Measurements from ENCODE around the gene ETFA.
A peak's percentile ranks its signal among the peaks of the same experiment; 100 is the strongest.
"Not testable (repeated sequence)": the region's sequence is repeated elsewhere in the genome, so short reads cannot be mapped to it uniquely, and the experiment has no call there.

ETFA gene

GRCh38 chr15:76324066-76324465 lies 12.8 kb upstream of the ETFA start:
- Histone ChIP-seq H3K4me1 (ENCODE audit: control insufficient read depth, insufficient read depth, low read length, poor library complexity, severe bottlenecking) (no peaks in the 10 kb centered on the region), H3K27me3 (replicated peaks; ENCODE audit: control insufficient read depth, insufficient read depth, low read length, poor library complexity, severe bottlenecking) (peaks cover 11% of the 10 kb centered on the region), H3K9me3 (ENCODE audit: control insufficient read depth, low read length) (no peaks in the 10 kb centered on the region), H3K4me3 (ENCODE audit: insufficient read depth, low read depth, low read length, poor library complexity, severe bottlenecking) (no peak overlapping the region), H3K36me3 (ENCODE audit: control insufficient read depth, insufficient read depth, low read length) (no peaks in the 10 kb centered on the region), H3K27ac (ENCODE audit: insufficient read depth, low read length, poor library complexity, severe bottlenecking) (no peak overlapping the region)
- no peak for DNase-seq

- DNase-seq = no peak
- H3K4me1 ChIP-seq (ENCODE audit: control insufficient read depth, insufficient read depth, low read length, poor library complexity, severe bottlenecking) = no peaks in the 10 kb centered on the region
- no peaks in the 10 kb centered on the region for H3K36me3 ChIP-seq (ENCODE audit: control insufficient read depth, insufficient read depth, low read length)
- peaks cover 11% of the 10 kb centered on the region for H3K27me3 ChIP-seq (replicated peaks; ENCODE audit: control insufficient read depth, insufficient read depth, low read length, poor library complexity, severe bottlenecking)
- H3K27ac ChIP-seq (ENCODE audit: insufficient read depth, low read length, poor library complexity, severe bottlenecking) = no peak overlapping the region
- H3K9me3 ChIP-seq (ENCODE audit: control insufficient read depth, low read length) = no peaks in the 10 kb centered on the region
- no peak overlapping the region for H3K4me3 ChIP-seq (ENCODE audit: insufficient read depth, low read depth, low read length, poor library complexity, severe bottlenecking)
Observed at GRCh38 chr15:76321602-76322001, 10.3 kb upstream of the ETFA start.

- Histone ChIP-seq H3K27me3 (replicated peaks; ENCODE audit: control insufficient read depth, insufficient read depth, low read length, poor library complexity, severe bottlenecking) (peaks cover 11% of the 10 kb centered on the region), H3K27ac (ENCODE audit: insufficient read depth, low read length, poor library complexity, severe bottlenecking) (no peak overlapping the region), H3K36me3 (ENCODE audit: control insufficient read depth, insufficient read depth, low read length) (no peaks in the 10 kb centered on the region), H3K9me3 (ENCODE audit: control insufficient read depth, low read length) (no peaks in the 10 kb centered on the region), H3K4me1 (ENCODE audit: control insufficient read depth, insufficient read depth, low read length, poor library complexity, severe bottlenecking) (no peaks in the 10 kb centered on the region), H3K4me3 (ENCODE audit: insufficient read depth, low read depth, low read length, poor library complexity, severe bottlenecking) (no peak overlapping the region)
- DNase-seq = no peak
Observed at GRCh38 chr15:76321171-76321570, 9.9 kb upstream of the ETFA start.

GRCh38 chr15:76320012-76320411 lies 8.7 kb upstream of the ETFA start:
- no peak overlapping the region for H3K4me3 ChIP-seq (ENCODE audit: insufficient read depth, low read depth, low read length, poor library complexity, severe bottlenecking)
- DNase-seq = no peak

GRCh38 chr15:76313731-76314130 lies 2.5 kb upstream of the ETFA start:
- no peaks in the 10 kb centered on the region for H3K36me3 ChIP-seq (ENCODE audit: control insufficient read depth, insufficient read depth, low read length)
- peaks cover 7% of the 10 kb centered on the region for H3K4me1 ChIP-seq (ENCODE audit: control insufficient read depth, insufficient read depth, low read length, poor library complexity, severe bottlenecking)
- H3K9me3 ChIP-seq (ENCODE audit: control insufficient read depth, low read length) = no peaks in the 10 kb centered on the region
- no peak overlapping the region for H3K27ac ChIP-seq (ENCODE audit: insufficient read depth, low read length, poor library complexity, severe bottlenecking)
- H3K27me3 ChIP-seq (replicated peaks; ENCODE audit: control insufficient read depth, insufficient read depth, low read length, poor library complexity, severe bottlenecking) = no peaks in the 10 kb centered on the region
- no peak overlapping the region for H3K4me3 ChIP-seq (ENCODE audit: insufficient read depth, low read depth, low read length, poor library complexity, severe bottlenecking)
- DNase-seq = no peak

More at GRCh38 chr15:76320012-76320411, 8.7 kb upstream of the ETFA start:
- Histone ChIP-seq H3K36me3 (ENCODE audit: control insufficient read depth, insufficient read depth, low read length) (no peaks in the 10 kb centered on the region), H3K27ac (ENCODE audit: insufficient read depth, low read length, poor library complexity, severe bottlenecking) (no peak overlapping the region), H3K27me3 (replicated peaks; ENCODE audit: control insufficient read depth, insufficient read depth, low read length, poor library complexity, severe bottlenecking) (peaks cover 11% of the 10 kb centered on the region), H3K4me1 (ENCODE audit: control insufficient read depth, insufficient read depth, low read length, poor library complexity, severe bottlenecking) (no peaks in the 10 kb centered on the region), H3K9me3 (ENCODE audit: control insufficient read depth, low read length) (no peaks in the 10 kb centered on the region)

GRCh38 chr15:76313175-76313567 lies 1.9 kb upstream of the ETFA start:
- H3K27me3 ChIP-seq (replicated peaks; ENCODE audit: control insufficient read depth, insufficient read depth, low read length, poor library complexity, severe bottlenecking); H3K4me3 ChIP-seq (ENCODE audit: insufficient read depth, low read depth, low read length, poor library complexity, severe bottlenecking); DNase-seq; H3K36me3 ChIP-seq (ENCODE audit: control insufficient read depth, insufficient read depth, low read length); H3K9me3 ChIP-seq (ENCODE audit: control insufficient read depth, low read length); H3K27ac ChIP-seq (ENCODE audit: insufficient read depth, low read length, poor library complexity, severe bottlenecking); H3K4me1 ChIP-seq (ENCODE audit: control insufficient read depth, insufficient read depth, low read length, poor library complexity, severe bottlenecking): not testable (repeated sequence)

- no peak overlapping the region for H3K4me3 ChIP-seq (ENCODE audit: insufficient read depth, low read depth, low read length, poor library complexity, severe bottlenecking)
- H3K36me3 ChIP-seq (ENCODE audit: control insufficient read depth, insufficient read depth, low read length) = no peaks in the 10 kb centered on the region
- DNase-seq = no peak
- peaks cover 7% of the 10 kb centered on the region for H3K4me1 ChIP-seq (ENCODE audit: control insufficient read depth, insufficient read depth, low read length, poor library complexity, severe bottlenecking)
- H3K27me3 ChIP-seq (replicated peaks; ENCODE audit: control insufficient read depth, insufficient read depth, low read length, poor library complexity, severe bottlenecking) = no peaks in the 10 kb centered on the region
- H3K9me3 ChIP-seq (ENCODE audit: control insufficient read depth, low read length) = no peaks in the 10 kb centered on the region
- H3K27ac ChIP-seq (ENCODE audit: insufficient read depth, low read length, poor library complexity, severe bottlenecking) = no peak overlapping the region
Observed at GRCh38 chr15:76312540-76313174, 1.4 kb upstream of the ETFA start.

- Histone ChIP-seq H3K4me1 (ENCODE audit: control insufficient read depth, insufficient read depth, low read length, poor library complexity, severe bottlenecking) (peaks cover 7% of the 10 kb centered on the region), H3K4me3 (ENCODE audit: insufficient read depth, low read depth, low read length, poor library complexity, severe bottlenecking) (peak overlapping the region; percentile 80), H3K9me3 (ENCODE audit: control insufficient read depth, low read length) (no peaks in the 10 kb centered on the region), H3K36me3 (ENCODE audit: control insufficient read depth, insufficient read depth, low read length) (no peaks in the 10 kb centered on the region), H3K27me3 (replicated peaks; ENCODE audit: control insufficient read depth, insufficient read depth, low read length, poor library complexity, severe bottlenecking) (no peaks in the 10 kb centered on the region), H3K27ac (ENCODE audit: insufficient read depth, low read length, poor library complexity, severe bottlenecking) (peak overlapping the region; percentile 65)
- no peak for DNase-seq
Observed at GRCh38 chr15:76310475-76311099, 682 bp downstream of the ETFA start.

- no peaks in the 10 kb centered on the region for H3K36me3 ChIP-seq (ENCODE audit: control insufficient read depth, insufficient read depth, low read length)
- no peaks in the 10 kb centered on the region for H3K9me3 ChIP-seq (ENCODE audit: control insufficient read depth, low read length)
- H3K4me3 ChIP-seq (ENCODE audit: insufficient read depth, low read depth, low read length, poor library complexity, severe bottlenecking) = no peak overlapping the region
- DNase-seq = no peak
- no peaks in the 10 kb centered on the region for H3K27me3 ChIP-seq (replicated peaks; ENCODE audit: control insufficient read depth, insufficient read depth, low read length, poor library complexity, severe bottlenecking)
- peaks cover 7% of the 10 kb centered on the region for H3K4me1 ChIP-seq (ENCODE audit: control insufficient read depth, insufficient read depth, low read length, poor library complexity, severe bottlenecking)
- H3K27ac ChIP-seq (ENCODE audit: insufficient read depth, low read length, poor library complexity, severe bottlenecking) = no peak overlapping the region
Observed at GRCh38 chr15:76309601-76310330, 1.5 kb downstream of the ETFA start.

GRCh38 chr15:76303909-76304308 lies 7.4 kb downstream of the ETFA start:
- Histone ChIP-seq H3K9me3 (ENCODE audit: control insufficient read depth, low read length) (no peaks in the 10 kb centered on the region), H3K4me3 (ENCODE audit: insufficient read depth, low read depth, low read length, poor library complexity, severe bottlenecking) (no peak overlapping the region), H3K27ac (ENCODE audit: insufficient read depth, low read length, poor library complexity, severe bottlenecking) (no peak overlapping the region), H3K36me3 (ENCODE audit: control insufficient read depth, insufficient read depth, low read length) (no peaks in the 10 kb centered on the region), H3K4me1 (ENCODE audit: control insufficient read depth, insufficient read depth, low read length, poor library complexity, severe bottlenecking) (no peaks in the 10 kb centered on the region), H3K27me3 (replicated peaks; ENCODE audit: control insufficient read depth, insufficient read depth, low read length, poor library complexity, severe bottlenecking) (no peaks in the 10 kb centered on the region)
- no peak for DNase-seq
